Left colon (tissue), 2 donors: ENCODE results near the gene PDE4B. TPM values are rescaled to one million over a fixed set of nuclear protein-coding genes. Genes with fewer than 3 reads are reported as not detected.

Source experiments
- ATAC-seq: fragments of 200-7000 bp; cut with Tn5 transposase; one replicate; pipeline ENCODE4 v1.9.1; 2020; ENCODE audit warnings: mild to moderate bottlenecking, moderate library complexity
- DNase-seq, 2 donors: peaks; one replicate each; pipeline ENCODE4 v3.0.0-alpha.2; 2020
- intact Hi-C, 2 donors: fragments of 100-400 bp; cut with DNase I in 1 of 2; cut with micrococcal nuclease in 1 of 2; formaldehyde crosslinking; loops; one replicate each; pipeline versions ENCODE4 v1.11.2 to v1.14.0; 2022; cut with DNase I, micrococcal nuclease
- total RNA-seq, 2 donors: library from RNA; stranded (reverse); fragmentation: NEBNext Ultra II Directional; extraction: Animal tissue kit (Norgen Biotek cat#: 25700); gene quantifications; one replicate each; pipeline ENCODE4 v1.2.1, GENCODE V29; 2021
- donor health status: DM: no; HTN: no; CAD: no.
- donor health status: DM: yes; HTN: yes; CAD: no.

Gene PDE4B
- total RNA-seq, 2 donors from 2014 or later, result 4.2 to 4.4 TPM

GRCh38 chr1:65804584-65804983 lies 11.9 kb downstream of the PDE4B start:
- intact Hi-C loops, result no loop called here
- ATAC-seq, result no peak
- no peak for DNase-seq

GRCh38 chr1:65812065-65812464 lies 19.4 kb downstream of the PDE4B start:
- DNase-seq (peak; percentile 10 to 49), ATAC-seq (peak; percentile 40)
- intact Hi-C loops, result no loop called here

GRCh38 chr1:65813956-65814355 lies 21.3 kb downstream of the PDE4B start:
- DNase-seq, result no peak
- intact Hi-C loops, result no loop called here
- no peak for ATAC-seq

GRCh38 chr1:65814752-65815151 lies 22.1 kb downstream of the PDE4B start:
- intact Hi-C loops, result no loop called here
- ATAC-seq (no peak), DNase-seq (no peak)

- intact Hi-C loops, result no loop called here
- ATAC-seq (no peak), DNase-seq (no peak)
These were observed 25.2 kb downstream of the PDE4B start for GRCh38 chr1:65817891-65818290.

- ATAC-seq, result no peak
- no peak for DNase-seq
- intact Hi-C loops, result no loop called here
These were observed 26.3 kb downstream of the PDE4B start for GRCh38 chr1:65818966-65819365.

- intact Hi-C loops, result no loop called here
- DNase-seq (no peak), ATAC-seq (no peak)
These were observed 28.3 kb downstream of the PDE4B start for GRCh38 chr1:65820983-65821382.

GRCh38 chr1:65821386-65821785 lies 28.7 kb downstream of the PDE4B start:
- DNase-seq (no peak), ATAC-seq (no peak)
- intact Hi-C loops, result no loop called here

GRCh38 chr1:65824103-65824502 lies 31.4 kb downstream of the PDE4B start:
- intact Hi-C loops, result no loop called here
- ATAC-seq (no peak), DNase-seq (no peak)

- intact Hi-C loops, result no loop called here
- DNase-seq, result no peak
- no peak for ATAC-seq
These were observed 33.0 kb downstream of the PDE4B start for GRCh38 chr1:65825741-65826140.

GRCh38 chr1:65826782-65827181 lies 34.1 kb downstream of the PDE4B start:
- intact Hi-C loops, result no loop called here
- no peak for ATAC-seq
- DNase-seq, result no peak

- ATAC-seq (no peak), DNase-seq (no peak)
- intact Hi-C loops, result no loop called here
These were observed 34.7 kb downstream of the PDE4B start for GRCh38 chr1:65827346-65827745.

GRCh38 chr1:65830306-65830705 lies 37.6 kb downstream of the PDE4B start:
- DNase-seq (no peak), ATAC-seq (peak; percentile 36)
- intact Hi-C loops, result no loop called here

GRCh38 chr1:65832296-65832695 lies 39.6 kb downstream of the PDE4B start:
- no peak for DNase-seq
- intact Hi-C loops, result no loop called here
- ATAC-seq, result no peak

- no peak for ATAC-seq
- no peak for DNase-seq
- intact Hi-C loops, result no loop called here
These were observed 44.0 kb downstream of the PDE4B start for GRCh38 chr1:65836686-65837085.

GRCh38 chr1:65840683-65841082 lies 48.0 kb downstream of the PDE4B start:
- intact Hi-C loops, result no loop called here
- ATAC-seq (no peak), DNase-seq (no peak)

GRCh38 chr1:65844296-65844695 lies 51.6 kb downstream of the PDE4B start:
- ATAC-seq, result no peak
- intact Hi-C loops, result no loop called here
- DNase-seq, result no peak

- intact Hi-C loops, result no loop called here
- DNase-seq (no peak), ATAC-seq (no peak)
These were observed 52.3 kb downstream of the PDE4B start for GRCh38 chr1:65844821-65845534.

- no peak for DNase-seq
- ATAC-seq, result no peak
These were observed 52.9 kb downstream of the PDE4B start for GRCh38 chr1:65845535-65846060.

GRCh38 chr1:65846866-65847265 lies 54.2 kb downstream of the PDE4B start:
- ATAC-seq (no peak), DNase-seq (no peak)
- intact Hi-C loops, result no loop called here

More at GRCh38 chr1:65845535-65846060, 52.9 kb downstream of the PDE4B start:
- intact Hi-C loops, result no loop called here

GRCh38 chr1:65850281-65850680 lies 57.6 kb downstream of the PDE4B start:
- DNase-seq (no peak), ATAC-seq (no peak)
- intact Hi-C loops, result no loop called here
